ENCODE results near the gene EIF5A. TPM values are rescaled to one million over a fixed set of nuclear protein-coding genes. Genes with fewer than 3 reads are reported as not detected.

The EIF5A gene
- total RNA-seq, 6 experiments from 2014 or later: 222 to 299 (median 238) TPM

- intact Hi-C loops (cut with DNase I): no loop called here
- peak within 1 kb of the TSS; percentile 72 to 95 (median 82) for H3K4me3 ChIP-seq
- peaks cover 7 to 53% (median 27%) of the 10 kb centered on the region in 4 donors for H3K36me3 ChIP-seq
- no peaks in the 10 kb centered on the region for H3K27me3 ChIP-seq
- H3K9me3 ChIP-seq: no peaks in the 10 kb centered on the region
- DNase-seq: peak; percentile 95 to 96 (median 96)
- 1% methylated on average over 18 of the region's 95 CpGs for WGBS (ENCODE audit: insufficient coverage, low coverage, low lambda C conversion rate, missing lambda C conversion rate)
- H3K4me1 ChIP-seq: peaks cover 0 to 13% (median 6%) of the 10 kb centered on the region in 4 donors
- peak within 1 kb of the TSS; percentile 84 to 96 (median 91) for H3K27ac ChIP-seq
- TF ChIP-seq, protein P1, sequence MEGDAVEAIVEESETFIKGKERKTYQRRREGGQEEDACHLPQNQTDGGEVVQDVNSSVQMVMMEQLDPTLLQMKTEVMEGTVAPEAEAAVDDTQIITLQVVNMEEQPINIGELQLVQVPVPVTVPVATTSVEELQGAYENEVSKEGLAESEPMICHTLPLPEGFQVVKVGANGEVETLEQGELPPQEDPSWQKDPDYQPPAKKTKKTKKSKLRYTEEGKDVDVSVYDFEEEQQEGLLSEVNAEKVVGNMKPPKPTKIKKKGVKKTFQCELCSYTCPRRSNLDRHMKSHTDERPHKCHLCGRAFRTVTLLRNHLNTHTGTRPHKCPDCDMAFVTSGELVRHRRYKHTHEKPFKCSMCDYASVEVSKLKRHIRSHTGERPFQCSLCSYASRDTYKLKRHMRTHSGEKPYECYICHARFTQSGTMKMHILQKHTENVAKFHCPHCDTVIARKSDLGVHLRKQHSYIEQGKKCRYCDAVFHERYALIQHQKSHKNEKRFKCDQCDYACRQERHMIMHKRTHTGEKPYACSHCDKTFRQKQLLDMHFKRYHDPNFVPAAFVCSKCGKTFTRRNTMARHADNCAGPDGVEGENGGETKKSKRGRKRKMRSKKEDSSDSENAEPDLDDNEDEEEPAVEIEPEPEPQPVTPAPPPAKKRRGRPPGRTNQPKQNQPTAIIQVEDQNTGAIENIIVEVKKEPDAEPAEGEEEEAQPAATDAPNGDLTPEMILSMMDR (IDR thresholded peaks at IDR 0.05): no peak
- TF ChIP-seq POLR2A (IDR thresholded peaks at IDR 0.05): peak; percentile 89
- ATAC-seq: peak; percentile 85 to 93 (median 88)
These were observed 7.5 kb downstream of the EIF5A start, which contains the start of gene GPS2 for GRCh38 chr17:7314719-7315569. TSS of gene GPS2 (minus strand) at chr17:7315360. CDS start at chr17:7315052, 308 bp downstream.

DNA sequence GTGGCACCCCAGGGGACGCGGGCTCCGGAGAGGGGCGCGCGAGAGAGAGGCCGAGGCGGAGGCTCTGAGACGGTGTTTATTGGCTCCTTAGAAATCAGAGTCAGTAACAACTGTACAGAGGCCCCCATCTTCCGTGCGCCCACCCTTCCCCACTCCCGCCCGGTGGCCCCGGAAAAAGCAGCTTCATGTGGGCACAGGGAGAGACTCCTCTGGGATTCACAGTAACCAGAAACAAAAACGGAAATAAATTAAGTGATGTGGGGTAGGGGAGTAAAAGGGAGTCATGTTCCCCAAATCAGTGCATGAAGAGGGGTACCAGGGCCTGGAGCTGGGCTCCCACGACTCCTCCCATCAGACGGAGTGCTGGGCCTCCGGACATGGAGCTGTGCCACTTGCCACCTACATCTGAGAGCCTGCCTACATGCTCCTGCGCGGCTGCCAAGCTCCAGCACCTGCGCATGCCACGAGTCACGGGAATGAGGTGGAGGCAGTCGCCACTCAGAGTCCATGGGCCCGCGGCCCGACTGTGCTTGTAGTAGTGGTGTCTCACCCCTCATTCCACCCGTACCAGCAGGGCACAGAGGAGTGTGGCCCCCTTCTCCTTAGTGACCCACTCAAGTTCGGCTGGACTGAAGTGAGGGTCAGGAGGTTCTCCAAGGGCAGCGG lies 8.3 kb downstream of the EIF5A start:
- intact Hi-C loops (cut with DNase I): no loop called here
- Histone ChIP-seq H3K4me1 (peaks cover 0 to 12% (median 6%) of the 10 kb centered on the region in 4 donors), H3K4me3 (peak overlapping the region; percentile 72 to 95 (median 82)), H3K36me3 (peaks cover 0 to 49% (median 22%) of the 10 kb centered on the region in 4 donors), H3K27ac (peak overlapping the region; percentile 84 to 96 (median 91)), H3K9me3 (no peaks in the 10 kb centered on the region), H3K27me3 (no peaks in the 10 kb centered on the region)
- WGBS (ENCODE audit: insufficient coverage, low coverage, low lambda C conversion rate, missing lambda C conversion rate): 9% methylated on average over 17 of the region's 30 CpGs
- DNase-seq (no peak), ATAC-seq (peak in 3 of 4 donors; percentile 8 to 17 (median 15))
- TF ChIP-seq, protein P1 (IDR thresholded peaks at IDR 0.05): no peak
- no peak for TF ChIP-seq POLR2A (IDR thresholded peaks at IDR 0.05)

- TF ChIP-seq POLR2A (IDR thresholded peaks at IDR 0.05): no peak
- TF ChIP-seq, protein P1 (IDR thresholded peaks at IDR 0.05): no peak
- ATAC-seq (no peak), DNase-seq (no peak)
- intact Hi-C loops (cut with DNase I): no loop called here
- Histone ChIP-seq H3K36me3 (peaks cover 0 to 47% (median 15%) of the 10 kb centered on the region in 4 donors), H3K9me3 (no peaks in the 10 kb centered on the region), H3K4me3 (no peak overlapping the region), H3K27me3 (no peaks in the 10 kb centered on the region), H3K4me1 (peaks cover 0 to 12% (median 6%) of the 10 kb centered on the region in 4 donors), H3K27ac (no peak overlapping the region)
- WGBS (ENCODE audit: insufficient coverage, low coverage, low lambda C conversion rate, missing lambda C conversion rate): 86% methylated on average over 9 of the region's 16 CpGs
These were observed 9.9 kb downstream of the EIF5A start for GRCh38 chr17:7317161-7317803.

GRCh38 chr17:7318121-7318860 lies 10.9 kb downstream of the EIF5A start:
- no CpG with 5 or more reads among the region's 13 CpGs for whole genome bisulfite sequencing (ENCODE audit: insufficient coverage, low coverage, low lambda C conversion rate, missing lambda C conversion rate)
- intact Hi-C loops (cut with DNase I): no loop called here

More at GRCh38 chr17:7318121-7318860, 10.9 kb downstream of the EIF5A start:
- Histone ChIP-seq H3K4me3 (no peak overlapping the region), H3K27me3 (no peaks in the 10 kb centered on the region), H3K36me3 (peaks cover 0 to 48% (median 15%) of the 10 kb centered on the region in 4 donors), H3K9me3 (no peaks in the 10 kb centered on the region), H3K4me1 (peaks cover 0 to 12% (median 6%) of the 10 kb centered on the region in 4 donors), H3K27ac (no peak overlapping the region)
- DNase-seq (no peak), ATAC-seq (no peak)
- TF ChIP-seq, protein P1 (IDR thresholded peaks at IDR 0.05): no peak
- no peak for TF ChIP-seq POLR2A (IDR thresholded peaks at IDR 0.05)
